DND-41 (cell line): ENCODE results near the gene IL17RD.

Experiments
- ATAC-seq: fragments of 200-7000 bp; cut with Tn5 transposase; 3 replicates; pipeline ENCODE4 v1.9.1; 2021; ENCODE audit warnings: low read depth; ENCODE audit not compliant: insufficient read depth
- DNase-seq: peaks from one replicate; pipeline ENCODE4 v3.0.0-alpha.2; 2020
- H2AFZ ChIP-seq: 2 replicates; pipeline ENCODE4 v1.6.0; 2012; ENCODE audit warnings: low read depth, low read length
- H3K27ac ChIP-seq: 2 replicates; pipeline ENCODE4 v1.5.1; 2012; ENCODE audit warnings: low read length, inconsistent platforms
- H3K27me3 ChIP-seq: fragments of 200-600 bp; sonication (generic); 2 replicates; pipeline ENCODE4 v1.6.0; 2012; ENCODE audit warnings: low read length, mild to moderate bottlenecking, inconsistent platforms; ENCODE audit not compliant: insufficient read depth, poor library complexity
- H3K36me3 ChIP-seq: 2 replicates; pipeline ENCODE4 v1.5.1; 2012; ENCODE audit warnings: low read length, inconsistent platforms; ENCODE audit not compliant: insufficient read depth
- H3K4me1 ChIP-seq: 2 replicates; pipeline ENCODE4 v1.5.1; 2012; ENCODE audit warnings: mild to moderate bottlenecking, low read length; ENCODE audit not compliant: insufficient read depth
- H3K4me2 ChIP-seq: 2 replicates; pipeline ENCODE4 v1.6.0; 2012; ENCODE audit warnings: mild to moderate bottlenecking, moderate library complexity, low read length, inconsistent platforms; ENCODE audit not compliant: insufficient read depth
- H3K4me3 ChIP-seq, 2 experiments: fragments of 200-600 bp in 1 of 2; shearing (Covaris generic) in 1 of 2; 2 replicates each; pipeline ENCODE4 v1.5.1; 2012 to 2016; ENCODE audit warnings: inconsistent platforms in 2 of 2, low read length in 2 of 2, mild to moderate bottlenecking in 2 of 2, low read depth in 1 of 2, moderate library complexity in 1 of 2
- H3K79me2 ChIP-seq: 2 replicates; pipeline ENCODE4 v1.6.0; 2012; ENCODE audit warnings: low read length, inconsistent platforms; ENCODE audit not compliant: insufficient read depth
- H3K9ac ChIP-seq: 2 replicates; pipeline ENCODE4 v1.6.0; 2012; ENCODE audit warnings: low read depth, mild to moderate bottlenecking, inconsistent platforms, low read length, moderate library complexity
- H3K9me3 ChIP-seq: 2 replicates; pipeline ENCODE4 v1.5.1; 2012; ENCODE audit warnings: low read length, moderate library complexity, mild to moderate bottlenecking, inconsistent platforms; ENCODE audit not compliant: insufficient read depth, severe bottlenecking
- H4K20me1 ChIP-seq: 2 replicates; pipeline ENCODE4 v1.6.0; 2012; ENCODE audit warnings: low read length; ENCODE audit not compliant: insufficient read depth
- CTCF ChIP-seq: IDR thresholded peaks from 2 replicates; pipeline ENCODE4 v1.5.1; 2012; ENCODE audit warnings: borderline replicate concordance, low read length, moderate library complexity, mild to moderate bottlenecking; ENCODE audit not compliant: poor library complexity, severe bottlenecking; ENCODE audit errors: extremely low read depth
- EZH2 ChIP-seq: IDR thresholded peaks from 3 replicates; pipeline ENCODE4 v1.6.1; 2012; ENCODE audit warnings: borderline replicate concordance, low read depth, mild to moderate bottlenecking, moderate library complexity, low read length, inconsistent platforms; ENCODE audit not compliant: severe bottlenecking

The IL17RD gene

GRCh38 chr3:57169872-57170623 lies 4.9 kb upstream of the IL17RD start:
- Histone ChIP-seq H2AFZ (peak overlapping the region; percentile 53; the same call in 1 of the 2 replicates), H3K27ac (no peak overlapping the region), H3K79me2 (no peaks in the 10 kb centered on the region), H3K36me3 (no peaks in the 10 kb centered on the region), H3K4me3 (no peak overlapping the region), H3K9me3 (no peaks in the 10 kb centered on the region), H4K20me1 (no peaks in the 10 kb centered on the region), H3K4me2 (peak overlapping the region; percentile 48), H3K9ac (no peak overlapping the region), H3K4me1 (peaks cover 8% of the 10 kb centered on the region; the same call in 1 of the 2 replicates), H3K27me3 (peaks cover 11% of the 10 kb centered on the region)
- DNase-seq (peak; percentile 75), ATAC-seq (peak; percentile 98)
- peak; percentile 77 for TF ChIP-seq CTCF
- TF ChIP-seq EZH2 = no peak

- ATAC-seq = no peak
- H3K79me2 ChIP-seq = no peaks in the 10 kb centered on the region
Observed at GRCh38 chr3:57169108-57169507, 4.0 kb upstream of the IL17RD start.

GRCh38 chr3:57168151-57168550 lies 3.0 kb upstream of the IL17RD start:
- H3K9ac ChIP-seq = no peak overlapping the region
- no peaks in the 10 kb centered on the region for H3K36me3 ChIP-seq
- no peaks in the 10 kb centered on the region for H4K20me1 ChIP-seq
- ATAC-seq (no peak), DNase-seq (no peak)
- no peak overlapping the region for H3K27ac ChIP-seq
- H3K9me3 ChIP-seq = no peaks in the 10 kb centered on the region
- no peak overlapping the region for H2AFZ ChIP-seq
- TF ChIP-seq CTCF = no peak
- no peak for TF ChIP-seq EZH2
- no peaks in the 10 kb centered on the region for H3K79me2 ChIP-seq
- H3K4me2 ChIP-seq = no peak overlapping the region
- peaks cover 8% of the 10 kb centered on the region; the same call in 1 of the 2 replicates for H3K4me1 ChIP-seq
- no peak overlapping the region for H3K4me3 ChIP-seq
- H3K27me3 ChIP-seq = peaks cover 9% of the 10 kb centered on the region

More at GRCh38 chr3:57169108-57169507, 4.0 kb upstream of the IL17RD start:
- Histone ChIP-seq H2AFZ (no peak overlapping the region), H3K27me3 (peaks cover 10% of the 10 kb centered on the region), H4K20me1 (no peaks in the 10 kb centered on the region), H3K4me3 (no peak overlapping the region), H3K4me1 (peaks cover 8% of the 10 kb centered on the region; the same call in 1 of the 2 replicates), H3K9ac (no peak overlapping the region), H3K36me3 (no peaks in the 10 kb centered on the region), H3K4me2 (no peak overlapping the region), H3K27ac (no peak overlapping the region), H3K9me3 (no peaks in the 10 kb centered on the region)
- no peak for DNase-seq
- no peak for TF ChIP-seq EZH2
- TF ChIP-seq CTCF = no peak
